Occipital lobe (tissue), 2 donors: ENCODE measurements around the gene COMMD1. TPM values are rescaled to one million over a fixed set of nuclear protein-coding genes. Genes with fewer than 3 reads are reported as not detected.
"Not testable (repeated sequence)": the region's sequence is repeated elsewhere in the genome, so short reads cannot be mapped to it uniquely, and the experiment has no call there.

ENCODE experiments used
- DNase-seq: peaks from one replicate; lab custom pipeline; 2025; lab: John Stamatoyannopoulos, UW
- total RNA-seq: library from RNA; depleted of rRNA; stranded (reverse); fragments of >200 nt; gene quantifications from one replicate; pipeline ENCODE4 v1.2.3, GENCODE V29; 2014

Gene COMMD1
- total RNA-seq, 1 donor from 2014 or later = 37.3 TPM

DNA sequence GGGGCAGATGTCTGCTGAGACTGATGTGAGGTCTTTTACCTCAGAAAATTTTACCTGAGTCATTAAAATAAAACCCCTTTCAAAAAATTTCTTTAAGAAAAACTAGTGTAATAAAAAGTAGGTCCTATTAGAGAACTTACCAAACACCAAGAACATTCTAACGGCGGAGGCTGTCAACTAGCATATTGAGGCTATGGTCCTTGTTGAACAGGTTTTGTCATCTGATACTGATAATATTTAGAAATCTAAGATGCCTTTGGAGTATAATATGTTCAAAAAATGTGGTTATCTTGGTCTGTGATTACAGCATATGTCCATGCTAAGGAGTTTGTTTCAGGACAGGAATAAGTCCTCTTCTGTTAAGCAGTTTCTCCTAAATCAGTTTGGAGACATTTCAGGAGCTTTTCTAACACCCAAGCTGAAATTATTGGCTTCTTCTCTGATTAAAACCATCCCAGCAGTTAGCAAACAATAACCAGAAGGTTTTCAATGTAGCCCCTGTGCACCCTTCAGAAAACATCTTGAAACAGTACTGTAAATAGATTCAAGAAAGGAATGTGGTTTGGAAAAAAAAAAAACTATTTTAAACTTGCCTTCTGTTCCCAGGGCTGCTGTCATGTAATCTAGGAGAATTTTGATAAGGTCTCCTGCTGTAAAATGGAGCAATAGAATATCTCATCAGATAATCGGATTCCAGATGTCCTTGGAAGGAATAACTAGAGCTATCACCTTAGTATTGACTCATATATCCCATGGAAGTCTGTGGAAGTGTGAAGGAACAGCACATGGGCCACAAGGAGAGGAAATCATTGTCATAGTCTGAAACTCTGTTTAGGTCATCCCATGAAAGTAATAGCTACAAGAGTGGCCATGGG is 231.7 kb downstream of the COMMD1 start:
- no peak for DNase-seq

DNA sequence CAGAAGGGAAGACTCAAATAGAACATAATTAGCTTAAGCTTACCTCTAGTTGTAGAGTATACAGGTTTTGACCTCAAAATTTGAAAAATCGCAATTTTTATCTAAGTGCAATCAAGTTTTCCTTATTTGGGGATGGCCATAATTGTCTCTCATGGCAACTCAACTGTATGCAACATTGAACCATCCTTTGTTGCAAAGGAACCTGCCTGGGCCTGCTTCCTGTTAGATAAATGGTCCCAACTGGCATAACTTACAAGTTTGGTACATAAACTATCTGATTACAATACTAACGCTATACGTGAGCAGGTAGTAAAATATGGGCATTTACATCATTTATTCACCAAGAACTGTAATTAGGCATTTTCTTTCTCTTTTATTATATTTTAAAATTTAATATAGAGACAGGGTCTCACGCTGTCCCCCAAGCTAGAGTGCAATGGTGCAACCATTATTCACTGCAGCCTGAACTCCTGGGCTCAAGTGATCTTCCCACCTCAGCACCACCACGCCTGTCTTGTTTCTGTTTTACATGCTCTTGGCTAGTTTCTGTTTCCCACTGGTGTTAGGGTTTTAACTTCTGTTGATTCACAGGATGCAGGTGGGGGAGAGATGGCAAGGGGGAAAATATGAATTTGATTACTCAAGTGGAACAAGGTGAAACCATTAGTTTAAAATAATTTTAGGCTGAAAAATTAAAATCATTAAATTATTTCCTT is 235.1 kb downstream of the COMMD1 start:
- DNase-seq = no peak

DNA sequence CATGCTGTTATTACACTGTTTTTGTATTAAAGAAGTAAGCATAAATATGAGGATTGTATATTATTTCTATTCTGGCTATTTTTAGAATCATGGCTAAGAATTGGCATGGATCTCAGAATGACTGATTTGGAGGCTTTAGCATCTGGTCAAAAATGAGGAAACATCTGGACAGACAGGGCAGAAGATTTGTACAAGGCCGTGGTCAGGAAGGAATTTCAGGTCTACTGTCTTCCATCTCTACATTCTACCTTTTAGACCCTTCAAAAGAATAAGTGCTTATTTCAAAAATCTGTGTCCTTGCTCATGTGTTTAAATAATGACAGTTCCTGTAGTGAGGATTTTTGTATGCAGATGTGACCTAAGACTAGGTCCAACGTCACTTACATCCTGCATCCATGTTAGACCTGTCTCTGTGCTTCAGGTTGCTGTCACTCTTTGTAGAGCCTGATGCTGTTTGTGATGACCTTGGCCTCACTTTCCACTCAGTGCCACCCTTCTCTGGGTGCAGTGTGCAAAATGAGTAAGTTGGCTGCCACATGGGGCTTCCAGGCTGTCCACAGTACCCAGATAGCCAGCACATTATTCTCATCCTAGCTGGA is 235.8 kb downstream of the COMMD1 start:
- DNase-seq = no peak

DNA sequence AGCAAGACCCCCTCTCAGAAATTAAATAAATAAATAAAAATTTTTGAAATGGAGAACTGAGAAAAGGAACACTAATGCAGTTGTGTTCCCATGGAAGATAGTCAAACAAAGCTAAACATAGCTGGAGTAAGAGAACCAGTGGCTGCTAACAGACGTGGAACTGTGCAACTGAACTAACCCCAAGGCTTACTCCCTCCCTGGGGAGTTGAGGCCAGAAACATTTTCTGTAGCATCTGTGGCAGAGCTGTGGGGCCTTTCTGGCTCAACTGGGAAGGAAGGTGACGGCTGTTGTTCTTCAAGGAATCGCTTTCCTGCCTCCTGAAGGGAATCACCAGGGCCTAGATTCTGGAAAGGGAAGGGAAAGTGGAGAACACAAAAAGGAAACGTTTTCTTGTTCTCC is 236.6 kb downstream of the COMMD1 start:
- DNase-seq = no peak

DNA sequence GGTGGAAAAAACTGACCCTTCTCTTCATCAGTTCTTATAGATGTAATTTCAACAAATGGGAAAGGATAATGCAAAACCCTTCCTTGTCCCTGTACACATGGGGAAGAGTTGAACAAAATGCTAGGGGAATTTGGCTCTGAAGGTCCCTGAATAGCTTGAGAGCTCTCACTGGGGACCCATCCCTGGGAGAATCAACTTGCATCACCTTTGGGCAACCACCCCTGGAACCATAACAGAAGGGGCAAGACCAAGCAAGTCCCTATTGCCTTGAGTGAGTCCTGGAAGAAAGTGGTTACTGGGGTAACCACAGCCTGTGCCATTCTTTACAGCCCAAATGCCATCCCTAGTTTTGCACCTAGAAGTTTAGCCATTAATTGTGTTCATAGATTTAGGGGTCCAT is 238.2 kb downstream of the COMMD1 start:
- DNase-seq = no peak

DNA sequence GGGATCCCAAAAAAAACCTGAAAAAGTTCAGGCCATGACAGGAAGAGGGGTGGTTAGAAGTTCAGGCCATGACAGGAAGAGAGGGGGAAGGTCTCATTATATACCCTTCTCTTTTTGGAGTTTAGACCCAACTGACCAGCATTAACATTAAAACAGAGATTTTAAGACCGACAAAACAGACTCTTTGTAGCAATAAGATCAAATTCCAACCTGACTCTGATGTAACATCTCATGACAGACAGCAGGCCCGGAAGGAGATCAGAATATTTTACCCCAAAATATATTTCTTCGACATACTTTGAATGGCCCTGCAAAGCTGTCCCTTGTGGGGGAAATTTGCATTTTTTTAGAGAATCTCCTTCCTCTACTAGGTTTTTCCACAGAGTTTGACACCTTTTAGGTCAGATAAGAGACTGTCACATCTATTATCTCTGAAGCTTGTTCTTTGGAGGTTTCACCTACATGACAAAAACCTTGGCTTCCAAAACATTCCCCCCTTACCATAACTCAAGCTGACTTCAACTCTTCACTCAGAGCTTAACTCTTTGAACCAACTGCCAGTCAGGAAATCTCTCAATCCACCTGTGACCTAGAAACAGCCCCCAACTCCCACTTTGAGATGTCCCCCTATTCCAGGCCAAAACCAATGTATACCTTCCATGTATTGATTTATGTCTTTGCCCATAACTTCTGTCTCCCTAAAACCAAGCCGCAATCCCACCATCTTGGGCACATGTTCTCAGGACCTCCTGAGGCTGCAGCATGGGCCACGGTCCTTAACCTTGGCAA is 239.4 kb downstream of the COMMD1 start:
- no peak for DNase-seq

DNA sequence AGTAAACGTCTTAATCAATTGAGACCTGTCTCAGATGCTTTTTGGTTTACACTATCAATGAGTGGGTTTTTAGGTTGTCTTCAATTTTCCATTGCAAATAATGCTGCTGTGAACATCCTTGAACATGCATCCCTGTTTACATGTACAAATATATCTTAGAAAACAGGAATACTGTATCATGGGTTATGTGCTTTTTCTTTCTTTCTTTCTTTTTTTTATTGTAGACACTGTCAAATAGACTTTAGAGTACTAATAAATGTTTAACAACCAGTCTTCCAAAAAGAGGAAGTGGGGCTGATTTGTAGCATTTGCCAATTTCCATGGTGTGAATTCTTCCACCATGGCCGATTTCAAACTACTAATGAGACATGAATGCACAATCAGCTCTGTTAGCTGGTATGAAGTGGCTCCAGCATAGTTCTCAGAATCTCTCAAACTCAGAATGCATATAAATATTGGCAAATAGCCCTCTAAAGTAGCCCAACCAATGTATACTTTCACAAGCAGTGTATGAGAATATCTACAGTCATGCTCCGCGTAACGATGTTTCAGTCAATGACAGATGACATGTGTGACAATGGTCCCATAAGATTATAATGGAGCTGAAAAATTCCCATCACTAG is 240.1 kb downstream of the COMMD1 start:
- no peak for DNase-seq

DNA sequence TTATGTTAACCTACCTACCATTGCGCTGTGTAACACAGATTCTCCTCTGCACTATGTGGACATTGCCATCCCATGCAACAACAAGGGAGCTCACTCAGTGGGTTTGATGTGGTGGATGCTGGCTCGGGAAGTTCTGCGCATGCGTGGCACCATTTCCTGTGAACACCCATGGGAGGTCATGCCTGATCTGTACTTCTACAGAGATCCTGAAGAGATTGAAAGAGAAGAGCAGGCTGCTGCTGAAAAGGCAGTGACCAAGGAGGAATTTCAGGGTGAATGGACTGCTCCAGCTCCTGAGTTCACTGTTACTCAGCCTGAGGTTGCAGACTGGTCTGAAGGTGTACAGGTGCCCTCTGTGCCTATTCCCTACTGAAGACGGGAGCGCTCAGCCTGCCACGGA is 241.3 kb downstream of the COMMD1 start:
- DNase-seq = not testable (repeated sequence)

DNA sequence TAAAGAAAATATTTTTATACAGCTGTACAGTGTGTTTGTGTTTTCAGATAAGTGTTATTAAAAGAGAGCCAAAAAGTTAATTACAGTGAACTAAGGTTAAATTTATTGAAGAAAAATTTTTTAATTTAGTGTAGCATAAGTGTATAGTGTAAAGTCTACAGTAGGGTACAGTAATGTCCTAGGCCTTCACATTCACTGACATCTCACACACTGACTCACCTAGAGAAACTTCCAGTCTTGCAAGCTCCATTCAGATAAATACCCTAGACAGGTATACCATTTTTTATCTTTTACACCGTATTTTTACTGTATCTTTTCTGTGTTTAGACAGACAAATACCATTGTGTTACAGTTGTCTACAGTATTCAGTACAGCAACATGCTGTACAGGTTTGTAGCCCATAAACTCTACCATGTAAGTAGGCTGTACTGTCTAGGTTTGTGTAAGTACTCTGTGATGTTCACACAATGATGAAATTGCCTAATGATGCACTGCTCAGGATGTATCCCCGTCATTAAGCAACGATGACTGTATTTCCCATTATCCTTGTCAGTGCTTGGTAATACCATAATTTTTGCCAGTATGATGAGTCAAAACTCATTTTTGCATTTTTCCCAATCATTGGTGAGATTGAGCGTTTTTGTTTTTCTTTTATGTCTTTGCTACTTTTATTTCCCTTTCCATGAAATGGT is 242.3 kb downstream of the COMMD1 start:
- no peak for DNase-seq

DNA sequence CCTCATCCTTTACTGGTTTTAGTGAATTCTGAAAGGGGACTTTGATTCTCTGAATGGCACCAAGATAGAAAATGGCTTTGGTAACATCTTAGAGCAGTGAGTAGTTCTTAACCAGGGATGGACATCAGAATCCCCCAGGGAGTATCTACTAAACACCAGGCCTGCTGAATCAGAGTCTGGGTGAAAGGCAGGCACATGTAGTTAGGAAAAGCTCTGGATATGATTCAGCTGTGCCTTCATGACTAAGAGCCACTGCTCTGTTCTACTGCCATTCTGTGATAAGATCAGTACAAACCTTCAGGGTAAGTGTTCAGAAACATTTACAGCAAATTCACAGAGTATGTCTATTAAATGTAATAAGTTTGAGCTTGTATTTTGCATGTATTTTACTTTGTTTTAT is 244.2 kb downstream of the COMMD1 start:
- DNase-seq = no peak

DNA sequence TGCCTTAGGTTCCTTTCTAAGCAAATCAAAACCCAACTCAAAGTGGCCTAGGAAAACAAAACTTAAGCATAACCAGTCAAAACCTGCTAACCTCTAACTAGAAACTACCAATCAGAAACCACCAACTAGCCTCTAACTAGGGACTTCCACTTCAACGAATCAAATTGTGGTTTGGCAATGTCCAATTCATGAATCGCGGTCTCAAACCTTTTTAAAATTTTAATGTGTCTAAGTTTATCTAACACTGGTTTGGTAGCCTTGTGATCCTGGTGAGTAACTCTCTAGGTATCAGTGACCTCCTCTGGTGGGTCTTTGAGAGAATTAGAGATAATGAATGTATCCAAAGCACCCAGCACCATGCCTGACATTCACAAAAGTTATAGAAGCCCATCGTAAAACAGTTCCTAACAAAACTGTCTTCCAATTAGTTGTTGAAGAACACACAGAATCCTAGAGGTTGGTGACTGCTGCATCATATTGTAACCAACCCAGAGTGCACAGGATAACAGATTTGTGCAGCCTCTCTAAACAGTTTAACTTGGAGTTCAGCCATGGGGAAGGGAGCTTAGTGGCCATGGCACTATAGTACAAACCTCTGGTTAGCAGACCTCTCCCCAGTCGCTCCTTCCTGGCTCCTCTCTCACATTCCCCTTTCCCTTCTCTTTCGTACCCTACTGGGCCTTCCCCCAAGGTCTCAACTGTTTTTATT is 245.3 kb downstream of the COMMD1 start:
- no peak for DNase-seq

DNA sequence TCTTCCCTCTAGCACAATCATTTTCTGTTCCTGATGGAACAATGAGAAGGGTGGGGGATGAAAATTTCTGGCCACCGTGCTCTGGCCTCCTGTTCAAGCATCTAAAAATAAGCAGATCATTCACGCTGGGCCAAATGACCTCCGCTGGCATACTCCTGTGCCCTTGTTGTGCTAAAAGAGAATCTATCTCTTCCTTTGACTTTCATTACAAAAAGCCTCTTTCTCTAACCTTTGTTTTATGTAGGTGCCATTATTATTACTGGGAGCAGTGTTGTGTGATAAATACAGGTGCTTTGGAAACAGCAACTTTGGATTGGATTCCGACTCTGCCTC is 245.8 kb downstream of the COMMD1 start:
- DNase-seq = no peak

DNA sequence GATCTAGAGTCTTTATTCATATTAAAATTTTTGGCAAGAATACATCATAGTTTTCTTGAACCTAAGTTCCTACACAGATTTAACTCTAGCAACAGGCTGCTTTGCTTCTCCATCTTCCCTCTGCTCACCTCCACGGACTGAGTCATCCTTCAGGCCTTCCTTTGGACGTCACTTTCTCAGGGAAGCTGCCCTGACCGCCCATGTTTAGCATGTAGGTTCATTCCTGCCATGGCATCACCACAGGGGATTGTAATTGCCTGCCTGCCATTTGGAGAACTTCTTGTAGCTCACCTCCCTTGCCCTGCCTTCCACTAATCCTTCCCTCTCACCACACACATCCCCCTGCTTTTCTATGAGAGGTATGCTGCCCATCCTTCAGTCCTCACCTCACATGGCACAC is 246.5 kb downstream of the COMMD1 start:
- no peak for DNase-seq

DNA sequence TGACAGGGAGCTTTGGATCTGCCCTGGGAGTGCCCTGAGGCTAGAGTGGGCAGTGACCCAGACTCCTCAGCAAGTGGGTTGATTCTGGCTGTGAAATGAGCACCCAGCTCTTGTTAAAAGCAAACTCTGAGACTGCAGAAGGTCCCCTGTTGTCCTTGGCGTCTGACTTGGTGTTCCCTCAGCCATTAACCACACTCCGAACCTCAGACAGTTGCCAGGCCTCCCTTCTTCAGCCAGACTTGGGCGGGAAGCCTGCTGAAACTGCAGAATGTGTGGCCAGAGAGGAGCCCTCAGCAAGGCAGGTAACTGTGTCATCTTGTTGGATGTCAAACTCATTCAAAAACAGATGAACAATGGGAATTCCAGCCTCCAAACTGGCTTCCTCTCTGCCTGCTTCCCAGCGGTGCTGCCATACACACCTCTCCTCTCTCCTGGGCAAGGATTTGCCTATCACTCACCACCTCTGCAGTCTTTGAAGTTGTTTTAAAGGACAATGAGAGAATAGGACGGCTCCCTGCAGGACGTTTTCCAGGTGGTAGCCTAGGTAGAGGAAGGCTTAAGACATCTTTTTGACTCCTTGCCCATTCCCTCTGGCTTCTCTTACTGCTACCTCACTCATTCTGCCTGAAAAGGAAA is 251.5 kb downstream of the COMMD1 start:
- DNase-seq = no peak

DNA sequence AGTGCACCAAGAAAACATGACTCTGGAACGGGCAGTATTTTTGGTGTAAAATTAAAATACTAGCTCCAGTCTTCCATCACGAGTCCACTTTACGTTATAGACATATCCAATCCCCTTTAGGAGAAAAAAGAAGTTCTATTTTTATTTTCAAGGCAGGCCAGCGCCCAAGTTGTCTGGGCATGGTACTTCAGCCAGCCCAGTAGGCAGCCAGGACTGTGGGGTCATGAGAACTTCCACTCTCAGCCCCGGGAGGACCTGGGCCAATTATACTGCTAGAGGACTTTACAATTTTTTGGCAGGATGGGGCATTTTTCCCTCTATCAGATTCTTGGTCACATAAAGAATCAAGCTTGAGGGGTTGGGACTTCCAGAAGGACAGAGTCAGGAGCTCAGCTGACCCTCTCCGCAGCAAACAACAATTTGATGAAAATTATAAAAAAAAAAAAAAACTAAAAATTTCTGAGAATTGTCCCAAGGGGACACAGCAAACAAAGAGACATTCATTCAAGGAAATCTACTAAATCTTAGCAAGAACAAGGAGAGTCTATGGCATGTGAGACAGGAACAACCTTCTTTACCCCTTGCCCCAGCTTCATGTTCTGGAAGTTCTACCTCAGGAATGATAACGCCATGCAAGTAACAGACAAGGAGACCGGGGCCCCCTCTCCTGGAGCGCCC is 253.1 kb downstream of the COMMD1 start:
- no peak for DNase-seq

DNA sequence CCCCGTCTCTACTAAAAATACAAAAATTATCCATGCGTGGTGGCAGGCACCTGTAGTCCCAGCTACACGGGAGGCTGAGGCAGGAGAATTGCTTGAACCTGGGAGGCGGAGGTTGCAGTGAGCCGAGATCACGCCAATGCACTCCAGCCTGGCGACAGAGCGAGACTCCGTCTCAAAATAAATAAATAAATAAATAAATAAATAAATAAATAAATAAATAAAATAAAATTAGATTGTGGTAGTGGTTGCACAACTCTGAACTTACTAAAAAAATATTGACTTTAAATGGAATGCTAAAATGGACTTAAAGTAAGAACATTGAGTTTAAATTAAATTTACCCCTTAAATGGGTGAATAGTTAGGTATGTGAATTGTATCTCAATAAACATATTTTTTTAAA is 255.2 kb downstream of the COMMD1 start:
- not testable (repeated sequence) for DNase-seq

DNA sequence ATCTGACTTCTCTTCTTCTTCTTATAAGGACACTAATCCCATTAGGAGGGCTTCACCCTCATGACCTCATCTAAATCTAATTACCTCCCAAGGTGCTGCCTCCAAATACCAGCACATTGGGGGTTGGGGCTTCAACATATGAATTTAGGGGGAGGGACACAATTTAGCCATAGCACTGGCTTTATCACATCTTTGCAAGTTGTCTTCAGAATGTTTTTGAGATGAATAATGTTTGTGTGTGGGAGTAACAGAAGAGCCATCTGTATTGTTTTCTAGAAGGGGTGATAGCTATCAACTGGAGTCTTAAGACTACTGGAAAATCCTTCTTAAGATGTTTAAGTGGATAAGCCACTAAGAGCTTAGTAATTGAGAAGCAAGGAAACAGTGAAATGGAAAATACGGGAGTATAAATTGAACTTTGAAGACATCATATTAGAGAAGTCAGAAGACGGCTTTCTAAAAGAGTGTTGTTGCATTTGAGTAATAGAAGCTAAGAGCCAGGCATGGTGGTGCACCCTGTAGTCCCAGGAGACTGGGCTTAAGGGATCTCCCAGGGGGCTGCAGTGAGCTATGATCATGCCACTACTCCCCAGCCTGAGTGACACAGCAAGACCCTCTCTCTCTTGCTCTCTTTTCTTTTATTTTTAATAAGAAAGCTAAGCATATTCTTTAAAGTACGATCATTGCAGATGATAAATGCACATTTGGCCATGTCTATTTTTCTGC is 257.8 kb downstream of the COMMD1 start:
- DNase-seq = no peak

DNA sequence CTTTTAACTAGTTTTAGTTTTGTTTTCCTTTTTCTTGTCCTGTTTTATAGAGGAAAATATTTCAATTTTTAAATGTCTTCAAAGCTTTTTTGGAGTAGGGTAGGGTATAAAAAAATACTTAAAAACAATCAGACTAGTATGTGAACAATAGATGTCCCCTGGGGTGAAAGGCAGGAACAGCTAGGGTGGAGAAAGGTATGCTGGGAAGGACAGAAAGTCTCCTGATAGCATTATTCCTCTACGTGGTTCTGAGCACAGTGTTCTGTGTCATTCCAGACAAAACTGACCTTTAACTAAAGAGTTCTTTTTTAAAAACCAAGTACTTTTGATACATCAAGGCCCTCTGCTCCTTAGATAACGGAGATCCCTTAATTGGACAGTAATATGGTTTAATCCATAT is 258.4 kb downstream of the COMMD1 start:
- no peak for DNase-seq
